ENCODE results near the gene TDG. TPM values are rescaled to one million over a fixed set of nuclear protein-coding genes. Genes with fewer than 3 reads are reported as not detected.

Gene TDG
- total RNA-seq, 1 experiment from 2014 or later = 31.6 TPM

DNA sequence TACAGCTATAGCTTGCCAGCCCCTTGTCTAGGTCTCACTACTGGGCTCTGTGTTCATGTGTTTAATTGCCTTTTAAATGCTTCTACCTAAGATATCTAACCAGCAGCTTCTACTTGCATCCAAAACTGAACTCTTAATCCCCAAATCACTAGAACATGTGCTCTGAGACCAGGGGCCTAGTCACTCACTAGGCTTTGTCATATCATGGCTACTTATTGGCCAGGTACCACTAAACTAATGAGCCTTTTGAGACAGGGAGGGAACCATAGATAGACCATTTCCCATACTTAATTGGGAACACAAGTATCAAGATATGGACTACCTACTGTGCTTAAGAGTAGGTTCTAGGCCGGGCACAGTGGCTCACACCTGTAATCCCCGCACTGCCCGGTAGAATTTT, 29.0 kb upstream of the TDG start:
- Mint-ChIP-seq H3K27me3 (ENCODE audit: insufficient read depth, unreplicated experiment) (no peaks in the 10 kb centered on the region), H3K9me3 (ENCODE audit: unreplicated experiment) (no peaks in the 10 kb centered on the region), H3K4me3 (ENCODE audit: unreplicated experiment) (no peak overlapping the region), H3K4me1 (ENCODE audit: insufficient read depth, unreplicated experiment) (peaks cover 30% of the 10 kb centered on the region), H3K27ac (ENCODE audit: low read depth, unreplicated experiment) (no peak overlapping the region), H3K36me3 (ENCODE audit: insufficient read depth, unreplicated experiment) (peaks cover 100% of the 10 kb centered on the region)
- CTCF ChIA-PET = interaction anchor here (0.7 to 2.0 kb wide), 7 partner anchors 11 to 309 kb away, joined by 3 to 11 read pairs (median 3); partner anchors contain the start of gene TDG
- POLR2A ChIA-PET = interaction anchor here (2.8 kb wide), 1 partner anchor 29 kb away, joined by 10 read pairs; the partner anchor contains the start of gene TDG
- intact Hi-C loops (cut with micrococcal nuclease) = no loop called here
- BruUV-seq (replicated peaks) = no TSS peak
- TF ChIP-seq, protein P1, sequence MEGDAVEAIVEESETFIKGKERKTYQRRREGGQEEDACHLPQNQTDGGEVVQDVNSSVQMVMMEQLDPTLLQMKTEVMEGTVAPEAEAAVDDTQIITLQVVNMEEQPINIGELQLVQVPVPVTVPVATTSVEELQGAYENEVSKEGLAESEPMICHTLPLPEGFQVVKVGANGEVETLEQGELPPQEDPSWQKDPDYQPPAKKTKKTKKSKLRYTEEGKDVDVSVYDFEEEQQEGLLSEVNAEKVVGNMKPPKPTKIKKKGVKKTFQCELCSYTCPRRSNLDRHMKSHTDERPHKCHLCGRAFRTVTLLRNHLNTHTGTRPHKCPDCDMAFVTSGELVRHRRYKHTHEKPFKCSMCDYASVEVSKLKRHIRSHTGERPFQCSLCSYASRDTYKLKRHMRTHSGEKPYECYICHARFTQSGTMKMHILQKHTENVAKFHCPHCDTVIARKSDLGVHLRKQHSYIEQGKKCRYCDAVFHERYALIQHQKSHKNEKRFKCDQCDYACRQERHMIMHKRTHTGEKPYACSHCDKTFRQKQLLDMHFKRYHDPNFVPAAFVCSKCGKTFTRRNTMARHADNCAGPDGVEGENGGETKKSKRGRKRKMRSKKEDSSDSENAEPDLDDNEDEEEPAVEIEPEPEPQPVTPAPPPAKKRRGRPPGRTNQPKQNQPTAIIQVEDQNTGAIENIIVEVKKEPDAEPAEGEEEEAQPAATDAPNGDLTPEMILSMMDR (IDR thresholded peaks at IDR 0.05; ENCODE audit: unreplicated experiment) = no peak
- no peak for DNase-seq (ENCODE audit: unreplicated experiment)

DNA sequence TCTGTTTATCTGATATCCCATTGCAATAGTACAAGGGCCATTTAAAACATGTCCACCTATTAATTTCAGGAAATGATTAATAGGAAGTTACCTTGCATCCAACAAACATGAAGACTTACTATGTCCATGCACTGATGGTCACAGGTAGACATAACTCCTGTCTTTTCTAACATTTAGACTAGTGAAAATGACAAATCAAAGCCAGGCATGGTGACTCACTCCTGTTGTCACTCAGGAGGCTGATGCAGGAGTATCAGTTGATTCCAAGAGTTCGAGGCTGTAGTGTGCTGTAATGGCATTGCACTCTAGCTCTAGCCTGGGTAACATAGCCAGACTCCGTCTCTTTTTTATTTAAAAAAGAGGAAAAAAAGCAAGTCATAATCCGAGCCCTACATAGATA, 20.7 kb upstream of the TDG start:
- Mint-ChIP-seq H3K36me3 (ENCODE audit: insufficient read depth, unreplicated experiment) (peaks cover 99% of the 10 kb centered on the region), H3K9me3 (ENCODE audit: unreplicated experiment) (no peaks in the 10 kb centered on the region), H3K27me3 (ENCODE audit: insufficient read depth, unreplicated experiment) (no peaks in the 10 kb centered on the region), H3K4me1 (ENCODE audit: insufficient read depth, unreplicated experiment) (no peaks in the 10 kb centered on the region), H3K27ac (ENCODE audit: low read depth, unreplicated experiment) (peak overlapping the region; percentile 39), H3K4me3 (ENCODE audit: unreplicated experiment) (no peak overlapping the region)
- no peak for DNase-seq (ENCODE audit: unreplicated experiment)
- no TSS peak for BruUV-seq (replicated peaks)
- intact Hi-C loops (cut with micrococcal nuclease) = no loop called here
- ChIA-PET POLR2A (interaction anchor here (1.7 to 2.7 kb wide), 2 partner anchors 11 to 13 kb away, joined by 9 to 12 read pairs; a partner anchor contains a TSS), CTCF (interaction anchor here (0.9 kb wide), 1 partner anchor 10 kb away, joined by 3 read pairs; no protein-coding TSS in a partner anchor)
- TF ChIP-seq, protein P1 (IDR thresholded peaks at IDR 0.05; ENCODE audit: unreplicated experiment) = no peak

DNA sequence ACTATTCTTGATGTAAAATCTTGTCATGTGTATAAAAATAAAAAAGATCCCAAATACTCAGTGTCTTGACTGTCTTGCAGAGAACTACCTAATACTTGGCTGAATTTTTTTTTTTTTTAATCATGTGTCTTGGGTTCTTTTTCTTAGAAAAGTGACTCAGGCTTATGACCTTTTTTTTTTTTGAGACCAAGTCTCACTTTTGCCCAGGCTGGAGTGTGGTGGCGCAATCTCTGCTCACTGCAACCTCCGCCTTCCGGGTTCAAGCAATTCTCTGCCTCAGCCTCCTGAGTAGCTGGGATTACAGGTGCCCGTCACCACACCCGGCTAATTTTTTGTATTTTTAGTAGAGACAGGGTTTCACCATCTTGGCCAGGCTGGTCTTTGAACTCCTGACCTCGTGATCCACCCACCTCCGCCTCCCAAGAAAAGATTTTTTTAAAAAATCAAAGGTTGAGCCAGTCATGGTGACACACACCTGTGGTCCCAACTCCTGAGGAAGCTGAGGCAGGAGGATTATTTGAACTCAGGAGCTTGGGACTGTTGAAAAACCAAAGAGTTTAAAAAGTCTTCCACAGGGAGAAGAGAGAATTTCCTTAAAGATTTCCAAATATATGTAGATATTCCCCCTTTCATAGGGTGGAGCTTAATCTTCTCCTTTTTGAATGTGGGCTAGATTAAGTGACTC, 17.7 kb upstream of the TDG start:
- Mint-ChIP-seq H3K4me3 (ENCODE audit: unreplicated experiment) (no peak overlapping the region), H3K36me3 (ENCODE audit: insufficient read depth, unreplicated experiment) (peaks cover 95% of the 10 kb centered on the region), H3K27me3 (ENCODE audit: insufficient read depth, unreplicated experiment) (no peaks in the 10 kb centered on the region), H3K27ac (ENCODE audit: low read depth, unreplicated experiment) (peak overlapping the region; percentile 64), H3K9me3 (ENCODE audit: unreplicated experiment) (no peaks in the 10 kb centered on the region), H3K4me1 (ENCODE audit: insufficient read depth, unreplicated experiment) (peaks cover 6% of the 10 kb centered on the region)
- no TSS peak for BruUV-seq (replicated peaks)
- DNase-seq (ENCODE audit: unreplicated experiment) = no peak
- ChIA-PET POLR2A (interaction anchor here (0.6 to 0.8 kb wide), 5 partner anchors 9 to 796 kb away, joined by 3 to 4 read pairs (median 3); partner anchors contain the start of gene HSP90B1), CTCF (interaction anchor here (0.6 to 2.2 kb wide), 4 partner anchors 13 to 84 kb away, joined by 4 to 6 read pairs (median 4); partner anchors contain the start of gene HSP90B1)
- intact Hi-C loops (cut with micrococcal nuclease) = no loop called here
- TF ChIP-seq, protein P1 (IDR thresholded peaks at IDR 0.05; ENCODE audit: unreplicated experiment) = no peak

DNA sequence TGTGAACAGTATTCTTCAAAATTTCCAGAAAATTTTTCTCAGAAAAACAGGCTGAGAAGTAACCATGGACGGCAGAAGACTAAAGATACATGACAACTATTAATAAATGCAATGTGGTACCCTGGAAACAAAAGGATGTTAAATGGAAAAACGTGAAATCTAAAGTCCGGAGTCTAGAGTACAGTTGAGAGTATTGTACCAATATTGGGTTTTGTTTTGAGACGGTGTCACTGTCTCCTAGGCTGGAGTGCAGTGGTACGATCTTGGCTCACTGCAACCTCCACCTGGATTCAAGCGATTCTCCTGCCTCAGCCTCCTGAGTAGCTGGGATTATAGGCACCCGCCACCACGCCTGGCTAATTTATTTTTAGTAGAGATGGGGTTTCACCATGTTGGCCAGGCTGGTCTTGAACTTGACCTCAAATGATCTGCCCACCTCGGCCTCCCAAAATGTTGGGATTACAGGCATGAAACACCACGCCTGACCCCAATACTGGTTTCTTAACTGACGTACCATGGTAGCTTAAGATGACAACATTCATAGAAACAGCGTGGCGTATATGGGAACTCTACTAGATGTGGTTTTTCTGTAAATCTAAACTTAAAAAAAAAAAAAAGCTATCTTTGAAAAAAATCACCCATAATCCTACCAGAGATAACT, 16.8 kb upstream of the TDG start:
- BruUV-seq (replicated peaks) = no TSS peak
- TF ChIP-seq, protein P1 (IDR thresholded peaks at IDR 0.05; ENCODE audit: unreplicated experiment) = no peak
- ChIA-PET CTCF (interaction anchor here (0.5 to 2.2 kb wide), 5 partner anchors 13 to 160 kb away, joined by 3 to 8 read pairs (median 4); no protein-coding TSS in a partner anchor), POLR2A (interaction anchor here (0.7 to 1.7 kb wide), 5 partner anchors 9 to 797 kb away, joined by 3 to 9 read pairs (median 3); partner anchors contain the start of gene HSP90B1)
- Mint-ChIP-seq H3K27me3 (ENCODE audit: insufficient read depth, unreplicated experiment) (no peaks in the 10 kb centered on the region), H3K27ac (ENCODE audit: low read depth, unreplicated experiment) (no peak overlapping the region), H3K36me3 (ENCODE audit: insufficient read depth, unreplicated experiment) (peaks cover 95% of the 10 kb centered on the region), H3K4me3 (ENCODE audit: unreplicated experiment) (no peak overlapping the region), H3K4me1 (ENCODE audit: insufficient read depth, unreplicated experiment) (peaks cover 8% of the 10 kb centered on the region), H3K9me3 (ENCODE audit: unreplicated experiment) (no peaks in the 10 kb centered on the region)
- intact Hi-C loops (cut with micrococcal nuclease) = no loop called here
- no peak for DNase-seq (ENCODE audit: unreplicated experiment)
